ENCODE results near the gene CHAT.

DNA sequence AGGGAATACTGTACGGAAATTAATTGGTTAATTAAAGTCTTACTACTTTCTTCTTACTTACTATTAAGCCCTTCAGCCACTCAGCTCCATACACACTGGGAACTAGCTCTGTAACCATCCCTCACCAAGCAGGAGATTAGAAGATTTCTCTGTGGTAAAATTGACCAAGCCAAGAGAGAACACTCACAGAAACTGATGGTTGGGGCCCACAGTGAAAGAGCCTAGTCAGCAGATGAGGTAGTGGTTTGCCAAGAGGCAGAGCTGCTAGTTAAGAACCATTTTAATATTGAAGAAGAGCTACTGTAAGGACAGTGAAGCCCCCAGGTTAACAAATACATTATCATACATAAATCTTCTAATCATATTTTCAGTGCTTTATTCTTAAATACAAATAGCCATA is 43.8 kb downstream of the CHAT start:
- TF ChIP-seq, protein P1, sequence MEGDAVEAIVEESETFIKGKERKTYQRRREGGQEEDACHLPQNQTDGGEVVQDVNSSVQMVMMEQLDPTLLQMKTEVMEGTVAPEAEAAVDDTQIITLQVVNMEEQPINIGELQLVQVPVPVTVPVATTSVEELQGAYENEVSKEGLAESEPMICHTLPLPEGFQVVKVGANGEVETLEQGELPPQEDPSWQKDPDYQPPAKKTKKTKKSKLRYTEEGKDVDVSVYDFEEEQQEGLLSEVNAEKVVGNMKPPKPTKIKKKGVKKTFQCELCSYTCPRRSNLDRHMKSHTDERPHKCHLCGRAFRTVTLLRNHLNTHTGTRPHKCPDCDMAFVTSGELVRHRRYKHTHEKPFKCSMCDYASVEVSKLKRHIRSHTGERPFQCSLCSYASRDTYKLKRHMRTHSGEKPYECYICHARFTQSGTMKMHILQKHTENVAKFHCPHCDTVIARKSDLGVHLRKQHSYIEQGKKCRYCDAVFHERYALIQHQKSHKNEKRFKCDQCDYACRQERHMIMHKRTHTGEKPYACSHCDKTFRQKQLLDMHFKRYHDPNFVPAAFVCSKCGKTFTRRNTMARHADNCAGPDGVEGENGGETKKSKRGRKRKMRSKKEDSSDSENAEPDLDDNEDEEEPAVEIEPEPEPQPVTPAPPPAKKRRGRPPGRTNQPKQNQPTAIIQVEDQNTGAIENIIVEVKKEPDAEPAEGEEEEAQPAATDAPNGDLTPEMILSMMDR (conservative IDR thresholded peaks at IDR 0.05; ENCODE audit: low read length): no peak
- no peak for TF ChIP-seq EZH2phosphoT487 (IDR thresholded peaks at IDR 0.05; ENCODE audit: borderline replicate concordance)
